Mucosa of stomach (tissue), 1 donor: ENCODE data around the gene ANKRD33B.
"Not testable (repeated sequence)": the region's sequence is repeated elsewhere in the genome, so short reads cannot be mapped to it uniquely, and the experiment has no call there.

Experiments used
- H3K27me3 ChIP-seq: one replicate; pipeline ENCODE4 v1.7.0; 2013; ENCODE audit warnings: mild to moderate bottlenecking, low read length; ENCODE audit not compliant: control insufficient read depth, insufficient read depth
- H3K36me3 ChIP-seq: one replicate; pipeline ENCODE4 v1.7.0; 2013; ENCODE audit warnings: low read length; ENCODE audit not compliant: control insufficient read depth, insufficient read depth
- H3K4me1 ChIP-seq: one replicate; pipeline ENCODE4 v1.7.0; 2013; ENCODE audit warnings: mild to moderate bottlenecking, low read length; ENCODE audit not compliant: control insufficient read depth, insufficient read depth
- H3K4me3 ChIP-seq: one replicate; pipeline ENCODE4 v1.7.0; 2013; ENCODE audit warnings: low read length
- H3K9ac ChIP-seq: one replicate; pipeline ENCODE4 v1.7.0; 2013; ENCODE audit warnings: mild to moderate bottlenecking, low read length, moderate library complexity
- H3K9me3 ChIP-seq: one replicate; pipeline ENCODE4 v1.7.0; 2013; ENCODE audit warnings: mild to moderate bottlenecking, low read length, moderate library complexity; ENCODE audit not compliant: control insufficient read depth
- donor health status: Pancreatic carcinoma.

Gene ANKRD33B

GRCh38 chr5:10655161-10655971, 91.5 kb downstream of the ANKRD33B start:
- Histone ChIP-seq H3K4me1 (no peaks in the 10 kb centered on the region), H3K9ac (no peak overlapping the region), H3K27me3 (no peaks in the 10 kb centered on the region), H3K4me3 (no peak overlapping the region), H3K9me3 (no peaks in the 10 kb centered on the region), H3K36me3 (no peaks in the 10 kb centered on the region)

- Histone ChIP-seq H3K27me3 (no peaks in the 10 kb centered on the region), H3K9me3 (no peaks in the 10 kb centered on the region), H3K9ac (no peak overlapping the region), H3K4me3 (no peak overlapping the region), H3K36me3 (no peaks in the 10 kb centered on the region), H3K4me1 (no peaks in the 10 kb centered on the region)
Observed at GRCh38 chr5:10655972-10656830, 92.3 kb downstream of the ANKRD33B start.

- Histone ChIP-seq H3K27me3 (no peaks in the 10 kb centered on the region), H3K9me3 (no peaks in the 10 kb centered on the region), H3K4me1 (peaks cover under 1% of the 10 kb centered on the region), H3K4me3 (no peak overlapping the region), H3K36me3 (no peaks in the 10 kb centered on the region), H3K9ac (no peak overlapping the region)
Observed at GRCh38 chr5:10658265-10658664, 94.4 kb downstream of the ANKRD33B start.

DNA sequence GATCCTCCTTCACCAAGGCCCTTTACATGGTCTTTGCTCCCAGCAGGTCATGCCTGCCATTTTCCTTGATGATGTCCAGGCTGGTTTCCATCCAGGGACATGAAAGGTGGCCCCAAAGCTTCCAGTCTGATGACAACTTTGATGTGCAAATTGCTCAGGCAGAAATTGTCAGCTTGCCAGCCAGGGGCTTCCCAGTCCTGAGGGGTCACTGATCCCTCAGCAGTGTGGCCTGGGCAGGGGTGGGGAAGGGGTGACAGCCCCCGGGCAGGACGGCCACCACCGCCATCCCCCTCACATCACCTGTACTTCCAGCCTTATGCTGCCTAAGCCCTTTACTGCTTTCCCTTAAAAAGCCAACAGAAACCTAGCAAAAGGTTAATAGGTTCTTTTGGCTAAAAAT, 96.3 kb downstream of the ANKRD33B start:
- H3K27me3 ChIP-seq, result no peaks in the 10 kb centered on the region
- no peaks in the 10 kb centered on the region for H3K9me3 ChIP-seq
- no peak overlapping the region for H3K4me3 ChIP-seq
- H3K36me3 ChIP-seq, result no peaks in the 10 kb centered on the region
- H3K9ac ChIP-seq, result no peak overlapping the region
- peaks cover 5% of the 10 kb centered on the region for H3K4me1 ChIP-seq

- Histone ChIP-seq H3K9ac (no peak overlapping the region), H3K4me3 (no peak overlapping the region), H3K27me3 (no peaks in the 10 kb centered on the region), H3K9me3 (no peaks in the 10 kb centered on the region), H3K4me1 (peaks cover 5% of the 10 kb centered on the region), H3K36me3 (no peaks in the 10 kb centered on the region)
Observed at GRCh38 chr5:10660720-10661387, 97.0 kb downstream of the ANKRD33B start.

DNA sequence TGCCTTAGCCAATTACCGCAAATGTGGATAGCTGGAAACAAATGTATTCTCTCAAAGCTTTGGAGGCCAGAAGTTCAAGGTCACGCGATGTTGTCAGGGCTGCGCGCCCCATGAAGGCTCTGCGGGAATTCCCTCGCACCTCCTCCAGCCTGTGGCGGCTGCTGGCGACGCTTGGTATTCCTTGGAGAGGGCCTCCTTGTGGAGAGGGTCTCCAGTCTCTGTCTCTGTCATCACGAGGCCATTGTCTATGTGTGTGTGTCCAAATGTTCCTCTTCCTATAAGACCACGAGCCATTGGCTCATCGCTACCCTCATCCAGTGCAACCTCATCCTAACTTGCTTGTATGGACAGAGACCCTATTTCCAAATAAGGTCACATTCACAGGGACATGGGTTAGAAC, 97.5 kb downstream of the ANKRD33B start:
- Histone ChIP-seq H3K36me3 (no peaks in the 10 kb centered on the region), H3K9me3 (no peaks in the 10 kb centered on the region), H3K27me3 (no peaks in the 10 kb centered on the region), H3K9ac (no peak overlapping the region), H3K4me3 (no peak overlapping the region), H3K4me1 (peaks cover 5% of the 10 kb centered on the region)

- Histone ChIP-seq H3K27me3 (no peaks in the 10 kb centered on the region), H3K9ac (no peak overlapping the region), H3K9me3 (no peaks in the 10 kb centered on the region), H3K4me1 (peaks cover 5% of the 10 kb centered on the region), H3K36me3 (no peaks in the 10 kb centered on the region), H3K4me3 (no peak overlapping the region)
Observed at GRCh38 chr5:10662083-10662482, 98.2 kb downstream of the ANKRD33B start.

- Histone ChIP-seq H3K27me3 (no peaks in the 10 kb centered on the region), H3K4me3 (no peak overlapping the region), H3K9ac (no peak overlapping the region), H3K9me3 (no peaks in the 10 kb centered on the region), H3K36me3 (no peaks in the 10 kb centered on the region), H3K4me1 (peaks cover 5% of the 10 kb centered on the region)
Observed at GRCh38 chr5:10662661-10663488, 99.0 kb downstream of the ANKRD33B start.

GRCh38 chr5:10663489-10664179, 99.8 kb downstream of the ANKRD33B start:
- no peaks in the 10 kb centered on the region for H3K36me3 ChIP-seq
- H3K4me1 ChIP-seq, result peaks cover 5% of the 10 kb centered on the region
- no peak overlapping the region for H3K9ac ChIP-seq
- no peak overlapping the region for H3K4me3 ChIP-seq
- H3K9me3 ChIP-seq, result no peaks in the 10 kb centered on the region
- no peaks in the 10 kb centered on the region for H3K27me3 ChIP-seq

DNA sequence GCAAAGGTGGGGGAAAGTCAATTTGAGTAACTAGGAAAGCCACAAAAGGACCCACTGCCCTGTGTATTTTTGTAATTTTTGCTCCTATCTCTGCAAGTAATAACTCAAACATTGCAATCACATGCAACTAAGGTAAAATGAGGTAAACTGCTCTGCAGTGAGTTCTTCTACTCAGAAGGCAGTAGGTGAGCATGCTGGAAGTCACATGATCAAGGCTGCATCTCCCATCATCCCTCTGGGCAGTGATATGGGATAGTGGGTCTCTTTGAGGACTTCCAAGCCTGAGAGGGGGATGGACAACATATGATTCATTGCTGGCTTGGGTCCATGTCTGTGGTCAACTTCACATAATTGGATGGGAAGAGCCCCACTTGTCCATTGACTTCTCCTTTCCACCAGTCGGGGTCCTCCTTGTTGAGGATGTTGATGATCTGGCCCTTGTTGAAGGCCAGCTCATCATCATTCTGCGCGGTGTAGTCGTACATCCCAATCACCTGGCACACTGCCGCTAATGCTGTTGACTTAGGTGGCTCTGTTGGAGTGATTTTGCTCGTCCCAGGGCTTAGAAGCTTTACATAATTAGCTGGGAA, 100.4 kb downstream of the ANKRD33B start:
- not testable (repeated sequence) for H3K36me3 ChIP-seq, H3K9ac ChIP-seq, H3K4me3 ChIP-seq, H3K9me3 ChIP-seq, H3K4me1 ChIP-seq, H3K27me3 ChIP-seq

- H3K36me3 ChIP-seq, result no peaks in the 10 kb centered on the region
- no peaks in the 10 kb centered on the region for H3K9me3 ChIP-seq
- no peak overlapping the region for H3K4me3 ChIP-seq
- no peaks in the 10 kb centered on the region for H3K27me3 ChIP-seq
- peaks cover 5% of the 10 kb centered on the region for H3K4me1 ChIP-seq
- no peak overlapping the region for H3K9ac ChIP-seq
Observed at GRCh38 chr5:10665799-10666198, 101.9 kb downstream of the ANKRD33B start.
